Measurements from ENCODE around the gene WWOX.

- TF ChIP-seq CTCF (IDR thresholded peaks at IDR 0.05) (no peak), POLR2A (IDR thresholded peaks at IDR 0.05) (no peak)
These were observed 1109.9 kb downstream of the WWOX start for GRCh38 chr16:79209308-79209707.
